ENCODE measurements around the gene ALCAM. TPM values are rescaled to one million over a fixed set of nuclear protein-coding genes. Genes with fewer than 3 reads are reported as not detected.

ALCAM gene
- polyA plus RNA-seq, 1 of the 3 experiments (the other 2 are of a cell fraction) = 58.3 TPM

DNA sequence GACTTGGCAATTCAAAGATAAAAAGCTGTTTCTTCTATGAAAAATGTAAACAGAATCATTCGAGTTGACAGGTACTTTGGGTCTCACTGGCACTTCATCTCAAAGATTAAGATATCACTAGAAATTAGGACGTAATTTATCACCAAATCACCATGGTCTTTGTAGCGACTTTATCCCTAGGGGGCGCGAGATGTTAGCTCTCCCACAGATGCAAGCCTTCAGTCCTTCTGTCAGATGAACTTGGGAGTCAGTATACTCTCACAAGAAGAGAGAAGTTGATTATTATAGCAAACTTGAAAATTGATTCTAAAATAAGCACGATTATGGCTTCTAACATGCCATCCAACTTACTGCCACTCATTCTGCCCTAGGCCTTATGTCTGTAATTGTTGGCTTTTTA, 150.3 kb downstream of the ALCAM start:
- TF ChIP-seq NRF1 (IDR thresholded peaks at IDR 0.05; ENCODE audit: low read depth, low read length) (no peak), JUND (IDR thresholded peaks at IDR 0.05) (no peak), FOSL2 (IDR thresholded peaks at IDR 0.05; ENCODE audit: borderline replicate concordance, low read depth) (no peak), CHD2 (IDR thresholded peaks at IDR 0.05; ENCODE audit: low read length, partially characterized antibody) (no peak), SIN3A (IDR thresholded peaks at IDR 0.05; ENCODE audit: borderline replicate concordance, low read depth, low read length) (no peak), ELF1 (IDR thresholded peaks at IDR 0.05) (no peak), GATA2 (CRISPR knock-in tag; IDR thresholded peaks at IDR 0.05) (no peak), GABPA (IDR thresholded peaks at IDR 0.05; ENCODE audit: low read depth) (no peak), FOXJ3 (CRISPR knock-in tag; IDR thresholded peaks at IDR 0.05) (no peak), MEF2A (IDR thresholded peaks at IDR 0.05; ENCODE audit: borderline replicate concordance, low read depth) (no peak), USF1 (IDR thresholded peaks at IDR 0.05; ENCODE audit: borderline replicate concordance, low read depth) (no peak), NFIC (IDR thresholded peaks at IDR 0.05; ENCODE audit: borderline replicate concordance) (no peak), RXRA (IDR thresholded peaks at IDR 0.05; ENCODE audit: borderline replicate concordance, low read depth) (no peak), TEAD4 (IDR thresholded peaks at IDR 0.05; ENCODE audit: borderline replicate concordance, insufficient read depth) (no peak), FOXM1 (IDR thresholded peaks at IDR 0.05; ENCODE audit: low read depth) (no peak), TCF12 (IDR thresholded peaks at IDR 0.05) (no peak), EZH2phosphoT487 (IDR thresholded peaks at IDR 0.05; ENCODE audit: borderline replicate concordance, low read depth) (no peak)
- TF ChIP-seq, protein P1, sequence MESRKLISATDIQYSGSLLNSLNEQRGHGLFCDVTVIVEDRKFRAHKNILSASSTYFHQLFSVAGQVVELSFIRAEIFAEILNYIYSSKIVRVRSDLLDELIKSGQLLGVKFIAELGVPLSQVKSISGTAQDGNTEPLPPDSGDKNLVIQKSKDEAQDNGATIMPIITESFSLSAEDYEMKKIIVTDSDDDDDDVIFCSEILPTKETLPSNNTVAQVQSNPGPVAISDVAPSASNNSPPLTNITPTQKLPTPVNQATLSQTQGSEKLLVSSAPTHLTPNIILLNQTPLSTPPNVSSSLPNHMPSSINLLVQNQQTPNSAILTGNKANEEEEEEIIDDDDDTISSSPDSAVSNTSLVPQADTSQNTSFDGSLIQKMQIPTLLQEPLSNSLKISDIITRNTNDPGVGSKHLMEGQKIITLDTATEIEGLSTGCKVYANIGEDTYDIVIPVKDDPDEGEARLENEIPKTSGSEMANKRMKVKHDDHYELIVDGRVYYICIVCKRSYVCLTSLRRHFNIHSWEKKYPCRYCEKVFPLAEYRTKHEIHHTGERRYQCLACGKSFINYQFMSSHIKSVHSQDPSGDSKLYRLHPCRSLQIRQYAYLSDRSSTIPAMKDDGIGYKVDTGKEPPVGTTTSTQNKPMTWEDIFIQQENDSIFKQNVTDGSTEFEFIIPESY (IDR thresholded peaks at IDR 0.05; ENCODE audit: borderline replicate concordance, low read depth) = no peak
- TF ChIP-seq, protein P2, sequence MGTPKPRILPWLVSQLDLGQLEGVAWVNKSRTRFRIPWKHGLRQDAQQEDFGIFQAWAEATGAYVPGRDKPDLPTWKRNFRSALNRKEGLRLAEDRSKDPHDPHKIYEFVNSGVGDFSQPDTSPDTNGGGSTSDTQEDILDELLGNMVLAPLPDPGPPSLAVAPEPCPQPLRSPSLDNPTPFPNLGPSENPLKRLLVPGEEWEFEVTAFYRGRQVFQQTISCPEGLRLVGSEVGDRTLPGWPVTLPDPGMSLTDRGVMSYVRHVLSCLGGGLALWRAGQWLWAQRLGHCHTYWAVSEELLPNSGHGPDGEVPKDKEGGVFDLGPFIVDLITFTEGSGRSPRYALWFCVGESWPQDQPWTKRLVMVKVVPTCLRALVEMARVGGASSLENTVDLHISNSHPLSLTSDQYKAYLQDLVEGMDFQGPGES (IDR thresholded peaks at IDR 0.05; ENCODE audit: low read depth, low read length) = no peak
- Histone ChIP-seq H3K27ac (ENCODE audit: low read depth in 2 of 2, low read length in 1 of 2) (no peak overlapping the region; a peak in 1 of 4 replicates), H3K4me1 (ENCODE audit: control insufficient read depth in 1 of 2, insufficient read depth in 2 of 2, low read depth in 1 of 2, low read length in 1 of 2) (peaks cover 16 to 39% of the 10 kb centered on the region in 2 experiments), H3K9me2 (no peaks in the 10 kb centered on the region), H3K9ac (no peak overlapping the region), H3K27me3 (ENCODE audit: insufficient read depth) (no peaks in the 10 kb centered on the region), H3K79me2 (ENCODE audit: insufficient read depth) (peaks cover 95% of the 10 kb centered on the region), H3K36me3 (replicated peaks in 1 of 2; ENCODE audit: control insufficient read depth in 1 of 2, insufficient read depth in 2 of 2, low read length in 1 of 2) (peaks cover 0 to 14% of the 10 kb centered on the region in 2 experiments), H3K4me2 (no peak overlapping the region), H3F3A (replicated peaks; ENCODE audit: insufficient read depth) (peaks cover 27% of the 10 kb centered on the region), H2AFZ (ENCODE audit: low read depth) (no peak overlapping the region), H3K4me3 (ENCODE audit: low read depth in 2 of 2, low read length in 1 of 2) (no peak overlapping the region), H3K9me3 (no peaks in the 10 kb centered on the region), H4K20me1 (ENCODE audit: insufficient read depth) (no peaks in the 10 kb centered on the region)
- ChIA-PET POLR2A (no interaction called here), CTCF (interaction anchor here (1.1 to 3.8 kb wide), 7 partner anchors 11 to 152 kb away, joined by 3 to 56 read pairs (median 3); partner anchors contain the start of gene ALCAM)
- 95% methylated on average over 6 of the region's 6 CpGs for WGBS (ENCODE audit: low lambda C conversion rate)
- no peak for DNase-seq

All from SK-N-SH (cell line).